SK-N-SH (cell line): ENCODE data around the gene CEP44.

Source experiments
- CTCF ChIP-seq: fragments of 200-600 bp; sonication (generic); IDR thresholded peaks from 2 replicates; pipeline ENCODE4 v1.6.1; 2017; ENCODE audit warnings: antibody characterized with exemption, mild to moderate bottlenecking, moderate library complexity
- EZH2phosphoT487 ChIP-seq: fragments of 200-600 bp; sonication (generic); IDR thresholded peaks from 2 replicates; pipeline ENCODE4 v1.6.1; 2017; ENCODE audit warnings: low read depth, mixed run types, mild to moderate bottlenecking, antibody characterized with exemption, moderate library complexity, borderline replicate concordance
- GABPA ChIP-seq: IDR thresholded peaks from 2 replicates; pipeline ENCODE4 v1.4.0; 2012; ENCODE audit warnings: low read depth, mild to moderate bottlenecking
- IRF3 ChIP-seq: fragments of 150-350 bp; IDR thresholded peaks from 2 replicates; pipeline ENCODE4 v1.6.1; 2016; ENCODE audit warnings: mild to moderate bottlenecking, low read depth, low read length
- JUND ChIP-seq: IDR thresholded peaks from 2 replicates; pipeline ENCODE4 v1.4.0; 2012
- NFIC ChIP-seq: IDR thresholded peaks from 2 replicates; pipeline ENCODE4 v1.4.0; 2012; ENCODE audit warnings: borderline replicate concordance
- POLR2AphosphoS5 ChIP-seq: IDR thresholded peaks from 2 replicates; pipeline ENCODE4 v1.6.1; 2012; ENCODE audit warnings: low read depth, low read length
- RAD21 ChIP-seq: IDR thresholded peaks from 2 replicates; pipeline ENCODE4 v1.6.1; 2012; ENCODE audit warnings: mild to moderate bottlenecking, low read length
- RCOR1 ChIP-seq: fragments of 150-350 bp; IDR thresholded peaks from 2 replicates; pipeline ENCODE4 v1.6.1; 2017; ENCODE audit warnings: antibody characterized with exemption, low read length
- REST ChIP-seq: IDR thresholded peaks from 2 replicates; pipeline ENCODE4 v1.6.1; 2012; ENCODE audit warnings: mild to moderate bottlenecking, low read depth, low read length, moderate library complexity
- TEAD4 ChIP-seq: IDR thresholded peaks from 2 replicates; pipeline ENCODE4 v1.4.0; 2012; ENCODE audit warnings: mild to moderate bottlenecking, borderline replicate concordance; ENCODE audit not compliant: insufficient read depth
- YY1 ChIP-seq: IDR thresholded peaks from 2 replicates; pipeline ENCODE4 v1.4.0; 2012; ENCODE audit warnings: low read depth, mild to moderate bottlenecking
- ZBTB33 ChIP-seq: IDR thresholded peaks from 2 replicates; pipeline ENCODE4 v1.4.0; 2012; ENCODE audit warnings: low read depth, borderline replicate concordance

- TF ChIP-seq RAD21, result no peak
- no peak for TF ChIP-seq CTCF
- no peak for TF ChIP-seq NFIC
- no peak for TF ChIP-seq GABPA
- TF ChIP-seq ZBTB33, result no peak
- no peak for TF ChIP-seq POLR2AphosphoS5
- TF ChIP-seq YY1, result no peak
- TF ChIP-seq RCOR1, result no peak
- TF ChIP-seq TEAD4, result no peak
- no peak for TF ChIP-seq REST
- no peak for TF ChIP-seq IRF3
- no peak for TF ChIP-seq JUND
- TF ChIP-seq EZH2phosphoT487, result no peak
Measured at GRCh38 chr4:174273930-174274329, 9.8 kb upstream of the CEP44 start.
